HepG2 (cell line): ENCODE data around the gene TTC24. TPM values are rescaled to one million over a fixed set of nuclear protein-coding genes. Genes with fewer than 3 reads are reported as not detected.

Experiments
- ATAC-seq: fragments of 200-7000 bp; cut with Tn5 transposase; 3 replicates; pipeline ENCODE4 v1.9.1; 2020; ENCODE audit warnings: mild to moderate bottlenecking, moderate library complexity
- BruUV-seq: library from RNA; stranded (reverse); fragments of 400-500 nt; replicated peaks from 2 replicates; lab custom pipeline; 2021; lab: Mats Ljungman, UMichigan
- CTCF ChIA-PET: fragments of 300-600 bp; formaldehyde crosslinking; extraction: SDS; loops from one replicate; lab custom pipeline; 2021; ENCODE audit warnings: low total read pairs, inconsistent platforms, low intra/inter-chr PET ratio; lab: Yijun Ruan, JAX
- POLR2A ChIA-PET: fragments of 350-600 bp; sonication (Branson Sonifier 250); formaldehyde crosslinking; loops from one replicate; lab custom pipeline; 2020; ENCODE audit warnings: antibody characterized with exemption, inconsistent platforms; lab: Yijun Ruan, JAX
- DNase-seq: peaks from one replicate; pipeline ENCODE4 v3.0.0-alpha.2; 2015; ENCODE audit warnings: low spot score
- FAIRE-seq: peaks from 3 replicates; lab custom pipeline; 2011; peaks lifted over from hg19 to GRCh38; lab: Jason Lieb, UNC
- H2AFZ ChIP-seq: one replicate; pipeline ENCODE4 v1.6.1; 2011; ENCODE audit warnings: low read length, inconsistent platforms
- H3K27ac ChIP-seq: fragments of 300-600 bp; 3 replicates; pipeline ENCODE4 v1.8.0; 2011; ENCODE audit warnings: mixed run types, mild to moderate bottlenecking, mixed read lengths, low read length, inconsistent platforms; ENCODE audit not compliant: insufficient read depth; ENCODE audit errors: extremely low read length
- H3K27me3 ChIP-seq, 2 experiments: fragments of 200-600 bp in 1 of 2; 2 replicates in 1 of 2; 3 replicates in 1 of 2; pipeline versions ENCODE4 v1.6.0 to v1.8.0; 2011; ENCODE audit warnings: low read length in 2 of 2, mild to moderate bottlenecking in 2 of 2, moderate library complexity in 2 of 2, inconsistent platforms in 1 of 2; ENCODE audit not compliant: insufficient read depth in 2 of 2, control insufficient read depth in 1 of 2
- H3K36me3 ChIP-seq, 2 experiments: fragments of 200-600 bp in 1 of 2; replicated peaks in 1 of 2; 2 replicates in 1 of 2; 3 replicates in 1 of 2; pipeline versions ENCODE4 v1.5.1 to v1.8.0; 2011; ENCODE audit warnings: low read length in 2 of 2, inconsistent platforms in 1 of 2; ENCODE audit not compliant: insufficient read depth in 2 of 2, control insufficient read depth in 1 of 2
- H3K4me1 ChIP-seq: 2 replicates; pipeline ENCODE4 v1.5.1; 2012; ENCODE audit warnings: low read length, inconsistent platforms; ENCODE audit not compliant: insufficient read depth
- H3K4me2 ChIP-seq: 2 replicates; pipeline ENCODE4 v1.6.0; 2011; ENCODE audit warnings: low read depth, low read length, inconsistent platforms
- H3K4me3 ChIP-seq, 3 experiments: fragments of 200-600 bp in 1 of 3; sonication (generic), shearing (Covaris generic) in 1 of 3; replicated peaks in 1 of 3; 2 replicates each; pipeline ENCODE4 v1.5.1; 2011 to 2016; ENCODE audit warnings: low read length in 3 of 3, inconsistent platforms in 2 of 3, low read depth in 2 of 3, mild to moderate bottlenecking in 2 of 3, control low read depth in 1 of 3, mixed read lengths in 1 of 3; ENCODE audit not compliant: insufficient read depth in 1 of 3
- H3K79me2 ChIP-seq: one replicate; pipeline ENCODE4 v1.6.1; 2011; ENCODE audit warnings: low read length, inconsistent platforms; ENCODE audit not compliant: insufficient read depth
- H3K9ac ChIP-seq: 2 replicates; pipeline ENCODE4 v1.6.0; 2011; ENCODE audit warnings: mild to moderate bottlenecking, low read depth, low read length, inconsistent platforms; ENCODE audit not compliant: insufficient read depth
- H3K9me3 ChIP-seq: 2 replicates; pipeline ENCODE4 v1.5.1; 2012; ENCODE audit warnings: mild to moderate bottlenecking, low read length
- H4K20me1 ChIP-seq: 2 replicates; pipeline ENCODE4 v1.6.0; 2011; ENCODE audit warnings: inconsistent platforms, mild to moderate bottlenecking, low read length, moderate library complexity; ENCODE audit not compliant: insufficient read depth
- ERF ChIP-seq: IDR thresholded peaks from 2 replicates; pipeline ENCODE4 v1.6.1; 2018; ENCODE audit warnings: missing biosample characterization, missing genetic modification reagents
- GABPA ChIP-seq, 2 experiments: IDR thresholded peaks; 2 replicates each; pipeline ENCODE4 v1.6.1; 2011 to 2016; ENCODE audit warnings: low read depth in 2 of 2, low read length in 1 of 2, missing biosample characterization in 1 of 2, missing genetic modification characterization in 1 of 2
- SRF ChIP-seq: IDR thresholded peaks from 2 replicates; pipeline ENCODE4 v1.6.1; 2011; ENCODE audit warnings: mild to moderate bottlenecking, low read depth, low read length, moderate library complexity
- ZNF160 ChIP-seq: sonication (generic); formaldehyde crosslinking; IDR thresholded peaks from 2 replicates; pipeline ENCODE4 v1.8.0; 2022; ENCODE audit warnings: mild to moderate bottlenecking, inconsistent platforms, missing genetic modification reagents
- ZNF292 ChIP-seq: sonication (generic); formaldehyde crosslinking; IDR thresholded peaks from 2 replicates; pipeline ENCODE4 v1.8.1; 2022; ENCODE audit warnings: mild to moderate bottlenecking, low read depth, missing genetic modification reagents, borderline replicate concordance
- ZNF609 ChIP-seq: sonication (generic); formaldehyde crosslinking; IDR thresholded peaks from 2 replicates; pipeline ENCODE4 v1.4.0; 2020; ENCODE audit warnings: mild to moderate bottlenecking, missing genetic modification reagents, borderline replicate concordance
- WGBS: methylation state at CpG from one replicate; pipeline ENCODE4 v1.1.6; 2017; ENCODE audit warnings: low lambda C conversion rate; 5-methylcytosine and 5-hydroxymethylcytosine counted together
- in situ Hi-C: cut with HindIII; loops from 2 replicates; pipeline ENCODE4 v1.10.0; 2017; ENCODE audit warnings: low pct_unique_long_range_greater_than_20kb; ENCODE audit not compliant: extremely low pct_ligation_motif_present
- intact Hi-C: fragments of 100-400 bp; cut with micrococcal nuclease; formaldehyde crosslinking; loops from one replicate; pipeline ENCODE4 v1.10.0; 2022; ENCODE audit not compliant: unreplicated experiment
- polyA plus RNA-seq, 8 experiments: library from polyadenylated mRNA; depleted of rRNA in 3 of 8; stranded (reverse) in 7 of 8; unstranded in 1 of 8; fragments of >200 nt; fragmentation: Illumina TruSeq in 4 of 8; extraction: Trizol in 4 of 8; gene quantifications; 2 replicates each; pipeline versions ENCODE4 v1.2.1 to v1.2.3, GENCODE V29; 2011 to 2016; ENCODE audit warnings: low read depth in 4 of 8, missing spikeins in 1 of 8, mixed read lengths in 1 of 8; ENCODE audit not compliant: insufficient read depth in 1 of 8
- total RNA-seq, 5 experiments: library from RNA; depleted of rRNA; stranded (reverse); fragments of >200 nt; fragmentation: Illumina TruSeq; extraction: Trizol; gene quantifications; 2 replicates each; pipeline ENCODE4 v1.2.3, GENCODE V29; 2016; ENCODE audit warnings: low read depth in 1 of 5
- TF ChIP-seq, protein P1 (sequence below): sonication (generic); formaldehyde crosslinking; IDR thresholded peaks from 2 replicates; pipeline ENCODE4 v1.8.0; 2022; ENCODE audit warnings: mild to moderate bottlenecking, missing genetic modification reagents, moderate library complexity
- TF ChIP-seq, protein P2 (sequence below): sonication (generic); formaldehyde crosslinking; IDR thresholded peaks from 2 replicates; pipeline ENCODE4 v1.8.0; 2022; ENCODE audit warnings: mild to moderate bottlenecking, missing genetic modification reagents, moderate library complexity
- TF ChIP-seq, protein P3 (sequence below): sonication (generic); formaldehyde crosslinking; IDR thresholded peaks from 2 replicates; pipeline ENCODE4 v1.5.0; 2020; ENCODE audit warnings: mild to moderate bottlenecking, missing genetic modification reagents, moderate library complexity
- TF ChIP-seq, protein P4 (sequence below): sonication (generic); formaldehyde crosslinking; IDR thresholded peaks from 2 replicates; pipeline ENCODE4 v1.4.0; 2020; ENCODE audit warnings: missing genetic modification reagents, mild to moderate bottlenecking, borderline replicate concordance
- TF ChIP-seq, protein P5 (sequence below): sonication (generic); formaldehyde crosslinking; conservative IDR thresholded peaks from 2 replicates; pipeline ENCODE4 v1.8.0; 2022; ENCODE audit warnings: mild to moderate bottlenecking, moderate library complexity, missing genetic modification reagents

TTC24 gene
- total and polyA plus RNA-seq, 2 of the 13 experiments (the other 11 are each of a cell fraction or from before 2014, with no cell fraction given), result 0.13 to 0.18 TPM

- Histone ChIP-seq H3K27me3 (no peaks in the 10 kb centered on the region), H3K9ac (no peak overlapping the region), H4K20me1 (no peaks in the 10 kb centered on the region), H2AFZ (no peak overlapping the region), H3K4me3 (no peak overlapping the region), H3K4me2 (peak overlapping the region; percentile 54; the same call in 1 of the 2 replicates), H3K27ac (no peak overlapping the region), H3K9me3 (no peaks in the 10 kb centered on the region), H3K36me3 (peaks cover 2 to 10% of the 10 kb centered on the region in 2 experiments; a peak in 3 of 5 replicates), H3K4me1 (peaks cover 27% of the 10 kb centered on the region), H3K79me2 (peaks cover 19% of the 10 kb centered on the region)
- in situ Hi-C loops, result no loop called here
- ATAC-seq (no peak), FAIRE-seq (peak; percentile 54), DNase-seq (no peak)
- intact Hi-C loops, result no loop called here
- ChIA-PET CTCF (no interaction called here), POLR2A (interaction anchor here (0.7 to 1.4 kb wide), 4 partner anchors 19 to 145 kb away, joined by 3 to 6 read pairs (median 6); partner anchors contain the start of gene MEF2D)
- WGBS, result 32% methylated on average over 10 of the region's 10 CpGs
- BruUV-seq, result no TSS peak
- TF ChIP-seq ERF (CRISPR knock-in tag) (no peak), ZNF292 (no peak), GABPA (IDR thresholded peaks at IDR 0.05; ENCODE audit: low read depth, low read length) (no peak), GABPA (CRISPR knock-in tag; IDR thresholded peaks at IDR 0.05; ENCODE audit: low read depth) (0 out of 2 replicates have a peak, but pooled peaks have one; percentile 21), ZNF609 (CRISPR knock-in tag) (no peak), ZNF160 (CRISPR knock-in tag) (no peak), SRF (0 out of 2 replicates have a peak, but pooled peaks have one; percentile 45)
- TF ChIP-seq, protein P1, sequence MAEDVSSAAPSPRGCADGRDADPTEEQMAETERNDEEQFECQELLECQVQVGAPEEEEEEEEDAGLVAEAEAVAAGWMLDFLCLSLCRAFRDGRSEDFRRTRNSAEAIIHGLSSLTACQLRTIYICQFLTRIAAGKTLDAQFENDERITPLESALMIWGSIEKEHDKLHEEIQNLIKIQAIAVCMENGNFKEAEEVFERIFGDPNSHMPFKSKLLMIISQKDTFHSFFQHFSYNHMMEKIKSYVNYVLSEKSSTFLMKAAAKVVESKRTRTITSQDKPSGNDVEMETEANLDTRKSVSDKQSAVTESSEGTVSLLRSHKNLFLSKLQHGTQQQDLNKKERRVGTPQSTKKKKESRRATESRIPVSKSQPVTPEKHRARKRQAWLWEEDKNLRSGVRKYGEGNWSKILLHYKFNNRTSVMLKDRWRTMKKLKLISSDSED (CRISPR knock-in tag), result no peak
- TF ChIP-seq, protein P2, sequence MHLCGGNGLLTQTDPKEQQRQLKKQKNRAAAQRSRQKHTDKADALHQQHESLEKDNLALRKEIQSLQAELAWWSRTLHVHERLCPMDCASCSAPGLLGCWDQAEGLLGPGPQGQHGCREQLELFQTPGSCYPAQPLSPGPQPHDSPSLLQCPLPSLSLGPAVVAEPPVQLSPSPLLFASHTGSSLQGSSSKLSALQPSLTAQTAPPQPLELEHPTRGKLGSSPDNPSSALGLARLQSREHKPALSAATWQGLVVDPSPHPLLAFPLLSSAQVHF, result no peak
- TF ChIP-seq, protein P3, sequence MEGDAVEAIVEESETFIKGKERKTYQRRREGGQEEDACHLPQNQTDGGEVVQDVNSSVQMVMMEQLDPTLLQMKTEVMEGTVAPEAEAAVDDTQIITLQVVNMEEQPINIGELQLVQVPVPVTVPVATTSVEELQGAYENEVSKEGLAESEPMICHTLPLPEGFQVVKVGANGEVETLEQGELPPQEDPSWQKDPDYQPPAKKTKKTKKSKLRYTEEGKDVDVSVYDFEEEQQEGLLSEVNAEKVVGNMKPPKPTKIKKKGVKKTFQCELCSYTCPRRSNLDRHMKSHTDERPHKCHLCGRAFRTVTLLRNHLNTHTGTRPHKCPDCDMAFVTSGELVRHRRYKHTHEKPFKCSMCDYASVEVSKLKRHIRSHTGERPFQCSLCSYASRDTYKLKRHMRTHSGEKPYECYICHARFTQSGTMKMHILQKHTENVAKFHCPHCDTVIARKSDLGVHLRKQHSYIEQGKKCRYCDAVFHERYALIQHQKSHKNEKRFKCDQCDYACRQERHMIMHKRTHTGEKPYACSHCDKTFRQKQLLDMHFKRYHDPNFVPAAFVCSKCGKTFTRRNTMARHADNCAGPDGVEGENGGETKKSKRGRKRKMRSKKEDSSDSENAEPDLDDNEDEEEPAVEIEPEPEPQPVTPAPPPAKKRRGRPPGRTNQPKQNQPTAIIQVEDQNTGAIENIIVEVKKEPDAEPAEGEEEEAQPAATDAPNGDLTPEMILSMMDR (CRISPR knock-in tag), result peak; percentile 55
- TF ChIP-seq, protein P4, sequence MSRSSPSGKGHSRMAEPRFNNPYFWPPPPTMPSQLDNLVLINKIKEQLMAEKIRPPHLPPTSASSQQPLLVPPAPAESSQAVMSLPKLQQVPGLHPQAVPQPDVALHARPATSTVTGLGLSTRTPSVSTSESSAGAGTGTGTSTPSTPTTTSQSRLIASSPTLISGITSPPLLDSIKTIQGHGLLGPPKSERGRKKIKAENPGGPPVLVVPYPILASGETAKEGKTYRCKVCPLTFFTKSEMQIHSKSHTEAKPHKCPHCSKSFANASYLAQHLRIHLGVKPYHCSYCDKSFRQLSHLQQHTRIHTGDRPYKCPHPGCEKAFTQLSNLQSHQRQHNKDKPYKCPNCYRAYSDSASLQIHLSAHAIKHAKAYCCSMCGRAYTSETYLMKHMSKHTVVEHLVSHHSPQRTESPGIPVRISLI (CRISPR knock-in tag), result no peak; the same call in 1 of the 2 replicates
- TF ChIP-seq, protein P5, sequence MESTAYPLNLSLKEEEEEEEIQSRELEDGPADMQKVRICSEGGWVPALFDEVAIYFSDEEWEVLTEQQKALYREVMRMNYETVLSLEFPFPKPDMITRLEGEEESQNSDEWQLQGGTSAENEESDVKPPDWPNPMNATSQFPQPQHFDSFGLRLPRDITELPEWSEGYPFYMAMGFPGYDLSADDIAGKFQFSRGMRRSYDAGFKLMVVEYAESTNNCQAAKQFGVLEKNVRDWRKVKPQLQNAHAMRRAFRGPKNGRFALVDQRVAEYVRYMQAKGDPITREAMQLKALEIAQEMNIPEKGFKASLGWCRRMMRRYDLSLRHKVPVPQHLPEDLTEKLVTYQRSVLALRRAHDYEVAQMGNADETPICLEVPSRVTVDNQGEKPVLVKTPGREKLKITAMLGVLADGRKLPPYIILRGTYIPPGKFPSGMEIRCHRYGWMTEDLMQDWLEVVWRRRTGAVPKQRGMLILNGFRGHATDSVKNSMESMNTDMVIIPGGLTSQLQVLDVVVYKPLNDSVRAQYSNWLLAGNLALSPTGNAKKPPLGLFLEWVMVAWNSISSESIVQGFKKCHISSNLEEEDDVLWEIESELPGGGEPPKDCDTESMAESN (CRISPR knock-in tag), result no peak
Observed at GRCh38 chr1:156602557-156602993, 23.1 kb downstream of the TTC24 start.
